A673 (cell line): Measurements from ENCODE around the gene CEMIP2. TPM values are rescaled to one million over a fixed set of nuclear protein-coding genes. Genes with fewer than 3 reads are reported as not detected.

Experiments
- BruUV-seq: library from RNA; stranded (reverse); fragments of 400-500 nt; replicated peaks from 2 replicates; lab custom pipeline; 2021; lab: Mats Ljungman, UMichigan
- CTCF ChIA-PET: fragments of 300-600 bp; sonication (Branson Sonifier 250); formaldehyde crosslinking; loops from one replicate; lab custom pipeline; 2022; ENCODE audit warnings: antibody characterized with exemption; lab: Charles Lee
- POLR2A ChIA-PET: fragments of 300-600 bp; sonication (Branson Sonifier 250); formaldehyde crosslinking; loops from one replicate; lab custom pipeline; 2022; ENCODE audit warnings: antibody characterized with exemption; ENCODE audit not compliant: low non-redundant PET; lab: Charles Lee
- DNase-seq: peaks from one replicate; pipeline ENCODE4 v3.0.0-alpha.2; 2015; ENCODE audit warnings: low spot score
- H3K27ac ChIP-seq: fragments of 200-600 bp; sonication (generic); 2 replicates; pipeline ENCODE4 v1.5.1; 2016; ENCODE audit warnings: mixed run types, low read depth, mild to moderate bottlenecking, mixed read lengths, antibody characterized with exemption, low read length; ENCODE audit not compliant: poor library complexity, severe bottlenecking
- H3K27me3 ChIP-seq: fragments of 200-600 bp; sonication (generic); replicated peaks from 2 replicates; pipeline ENCODE4 v1.6.1; 2017; ENCODE audit warnings: mixed run types, low read depth, mild to moderate bottlenecking, mixed read lengths, antibody characterized with exemption, low read length; ENCODE audit not compliant: insufficient read depth, poor library complexity
- H3K36me3 ChIP-seq: fragments of 200-600 bp; sonication (generic); 2 replicates; pipeline ENCODE4 v1.6.1; 2016; ENCODE audit warnings: mixed run types, mild to moderate bottlenecking, mixed read lengths, antibody characterized with exemption, low read length; ENCODE audit not compliant: insufficient read depth, poor library complexity, severe bottlenecking
- H3K4me1 ChIP-seq: fragments of 200-600 bp; sonication (generic); 2 replicates; pipeline ENCODE4 v1.6.1; 2017; ENCODE audit warnings: mixed run types, mild to moderate bottlenecking, mixed read lengths, antibody characterized with exemption, low read length; ENCODE audit not compliant: insufficient read depth, poor library complexity, severe bottlenecking
- H3K4me3 ChIP-seq: fragments of 200-600 bp; sonication (generic); 2 replicates; pipeline ENCODE4 v1.5.1; 2016; ENCODE audit warnings: low read depth, mixed run types, mild to moderate bottlenecking, mixed read lengths, low read length; ENCODE audit not compliant: poor library complexity, severe bottlenecking
- H3K9me3 ChIP-seq: fragments of 200-600 bp; sonication (generic); 2 replicates; pipeline ENCODE4 v1.6.1; 2016; ENCODE audit warnings: mixed run types, low read depth, mild to moderate bottlenecking, mixed read lengths, antibody characterized with exemption, low read length; ENCODE audit not compliant: poor library complexity, severe bottlenecking
- EZH2 ChIP-seq: fragments of 200-600 bp; sonication (generic); IDR thresholded peaks from 2 replicates; pipeline ENCODE4 v1.6.1; 2017; ENCODE audit warnings: borderline replicate concordance, low read depth, mild to moderate bottlenecking, mixed read lengths, antibody characterized with exemption, low read length; ENCODE audit not compliant: poor library complexity, severe bottlenecking
- intact Hi-C: fragments of 100-400 bp; cut with micrococcal nuclease; formaldehyde crosslinking; loops from one replicate; pipeline ENCODE4 v1.10.0; 2022; ENCODE audit not compliant: unreplicated experiment
- total RNA-seq: library from RNA; stranded (reverse); gene quantifications from 2 replicates; pipeline ENCODE4 v1.2.3, GENCODE V29; 2021
- TF ChIP-seq, protein P1 (sequence below): fragments of 300-800, 200-600 bp; sonication (generic); conservative IDR thresholded peaks from 2 replicates; pipeline ENCODE4 v1.5.1; 2017; ENCODE audit warnings: low read depth, mild to moderate bottlenecking, antibody characterized with exemption, low read length, moderate library complexity, mixed read lengths

Gene CEMIP2
- total RNA-seq, 1 experiment from 2014 or later: 32.9 TPM

GRCh38 chr9:71774920-71775319 lies 6.6 kb upstream of the CEMIP2 start:
- Histone ChIP-seq H3K4me1 (peaks cover 2% of the 10 kb centered on the region), H3K27me3 (no peaks in the 10 kb centered on the region), H3K27ac (no peak overlapping the region), H3K9me3 (no peaks in the 10 kb centered on the region), H3K36me3 (no peaks in the 10 kb centered on the region), H3K4me3 (no peak overlapping the region)
- BruUV-seq: no TSS peak
- DNase-seq: no peak
- no peak for TF ChIP-seq EZH2
- TF ChIP-seq, protein P1, sequence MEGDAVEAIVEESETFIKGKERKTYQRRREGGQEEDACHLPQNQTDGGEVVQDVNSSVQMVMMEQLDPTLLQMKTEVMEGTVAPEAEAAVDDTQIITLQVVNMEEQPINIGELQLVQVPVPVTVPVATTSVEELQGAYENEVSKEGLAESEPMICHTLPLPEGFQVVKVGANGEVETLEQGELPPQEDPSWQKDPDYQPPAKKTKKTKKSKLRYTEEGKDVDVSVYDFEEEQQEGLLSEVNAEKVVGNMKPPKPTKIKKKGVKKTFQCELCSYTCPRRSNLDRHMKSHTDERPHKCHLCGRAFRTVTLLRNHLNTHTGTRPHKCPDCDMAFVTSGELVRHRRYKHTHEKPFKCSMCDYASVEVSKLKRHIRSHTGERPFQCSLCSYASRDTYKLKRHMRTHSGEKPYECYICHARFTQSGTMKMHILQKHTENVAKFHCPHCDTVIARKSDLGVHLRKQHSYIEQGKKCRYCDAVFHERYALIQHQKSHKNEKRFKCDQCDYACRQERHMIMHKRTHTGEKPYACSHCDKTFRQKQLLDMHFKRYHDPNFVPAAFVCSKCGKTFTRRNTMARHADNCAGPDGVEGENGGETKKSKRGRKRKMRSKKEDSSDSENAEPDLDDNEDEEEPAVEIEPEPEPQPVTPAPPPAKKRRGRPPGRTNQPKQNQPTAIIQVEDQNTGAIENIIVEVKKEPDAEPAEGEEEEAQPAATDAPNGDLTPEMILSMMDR: no peak
- ChIA-PET POLR2A (no interaction called here), CTCF (no interaction called here)
- intact Hi-C loops: no loop called here

DNA sequence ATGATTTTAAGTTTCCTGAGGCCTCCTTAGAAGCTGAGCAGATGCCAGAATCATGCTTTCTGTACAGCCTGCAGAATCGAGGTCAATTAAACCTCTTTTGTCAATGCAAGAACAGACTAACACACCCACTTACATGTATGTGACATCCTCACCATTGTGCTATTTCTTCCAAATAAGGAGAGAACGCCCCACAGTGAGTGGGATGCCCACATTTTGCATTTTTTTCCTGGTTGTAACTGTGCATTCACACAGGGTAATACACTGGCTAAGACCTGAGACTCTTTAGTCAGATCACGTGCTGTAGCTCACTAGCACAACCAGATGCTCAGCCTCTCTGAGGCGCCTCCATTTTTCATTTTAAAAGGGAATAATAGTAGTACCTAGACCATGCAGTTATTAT lies 4.4 kb upstream of the CEMIP2 start:
- intact Hi-C loops: no loop called here
- Histone ChIP-seq H3K4me1 (peaks cover 12% of the 10 kb centered on the region), H3K4me3 (no peak overlapping the region), H3K27ac (no peak overlapping the region), H3K9me3 (no peaks in the 10 kb centered on the region), H3K27me3 (no peaks in the 10 kb centered on the region), H3K36me3 (no peaks in the 10 kb centered on the region)
- CTCF ChIA-PET: no interaction called here
- no peak for TF ChIP-seq EZH2
- TF ChIP-seq, protein P1: no peak
- POLR2A ChIA-PET: no interaction called here
- no TSS peak for BruUV-seq
- no peak for DNase-seq

DNA sequence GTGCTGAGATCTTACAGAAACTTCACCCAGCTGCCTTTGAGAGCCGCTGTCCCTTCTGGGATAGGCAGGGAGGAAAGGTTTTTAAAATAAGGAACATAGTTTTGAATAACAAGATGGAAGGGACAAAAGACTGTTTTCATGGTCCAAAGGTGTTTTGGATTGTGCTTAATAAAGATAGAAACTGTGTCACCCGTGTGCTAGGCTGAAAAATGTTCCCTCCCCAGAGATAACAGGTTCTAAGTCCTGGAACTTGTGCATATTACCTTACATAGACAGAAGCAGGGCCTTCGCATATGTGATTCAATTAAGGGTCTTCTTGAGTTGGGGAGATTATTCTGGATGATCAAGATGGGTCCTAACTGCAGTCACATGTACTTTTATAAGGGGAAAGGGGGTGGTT lies 1.9 kb upstream of the CEMIP2 start:
- BruUV-seq: no TSS peak

More for the DNA sequence above, 1.9 kb upstream of the CEMIP2 start:
- CTCF ChIA-PET: no interaction called here
- Histone ChIP-seq H3K9me3 (no peaks in the 10 kb centered on the region), H3K27ac (no peak overlapping the region), H3K4me3 (no peak overlapping the region), H3K27me3 (no peaks in the 10 kb centered on the region), H3K36me3 (no peaks in the 10 kb centered on the region), H3K4me1 (peaks cover 29% of the 10 kb centered on the region)
- intact Hi-C loops: no loop called here
- TF ChIP-seq, protein P1: no peak
- POLR2A ChIA-PET: interaction anchor here (0.6 kb wide), 1 partner anchor 133 kb away, joined by 3 read pairs; no protein-coding TSS in a partner anchor
- DNase-seq: no peak
